HG03378 (cell line): ENCODE measurements around the gene FAM53B.
A peak's percentile ranks its signal among the peaks of the same experiment; 100 is the strongest.

Source experiments
- ATAC-seq: cut with Tn5 transposase; IDR thresholded peaks from one replicate; pipeline ENCODE4 v1.9.1; 2021; ENCODE audit warnings: mild to moderate bottlenecking, moderate library complexity; ENCODE audit not compliant: unreplicated experiment

FAM53B gene

GRCh38 chr10:124742413-124743190 lies 1.6 kb downstream of the FAM53B start:
- ATAC-seq, result no peak

- ATAC-seq, result no peak
Observed at GRCh38 chr10:124741922-124742412, 2.2 kb downstream of the FAM53B start.

- ATAC-seq, result peak; percentile 58
Observed at GRCh38 chr10:124741281-124741921, 2.8 kb downstream of the FAM53B start.

- ATAC-seq, result peak; percentile 21
Observed at GRCh38 chr10:124740369-124741280, 3.6 kb downstream of the FAM53B start.

GRCh38 chr10:124739986-124740368 lies 4.2 kb downstream of the FAM53B start:
- ATAC-seq, result no peak

- no peak for ATAC-seq
Observed at GRCh38 chr10:124739119-124739921, 4.9 kb downstream of the FAM53B start.

GRCh38 chr10:124738441-124738840 lies 5.7 kb downstream of the FAM53B start:
- no peak for ATAC-seq

GRCh38 chr10:124737708-124738107 lies 6.5 kb downstream of the FAM53B start:
- no peak for ATAC-seq

GRCh38 chr10:124737221-124737620 lies 7.0 kb downstream of the FAM53B start:
- ATAC-seq, result no peak

GRCh38 chr10:124736491-124737136 lies 7.6 kb downstream of the FAM53B start:
- no peak for ATAC-seq

- ATAC-seq, result no peak
Observed at GRCh38 chr10:124735491-124736286, 8.5 kb downstream of the FAM53B start.

GRCh38 chr10:124734311-124735166 lies 9.6 kb downstream of the FAM53B start:
- ATAC-seq, result no peak

GRCh38 chr10:124733571-124734245 lies 10.5 kb downstream of the FAM53B start:
- no peak for ATAC-seq

GRCh38 chr10:124732931-124733570 lies 11.1 kb downstream of the FAM53B start:
- ATAC-seq, result peak; percentile 56

- no peak for ATAC-seq
Observed at GRCh38 chr10:124731551-124731950, 12.6 kb downstream of the FAM53B start.

- no peak for ATAC-seq
Observed at GRCh38 chr10:124730790-124731189, 13.4 kb downstream of the FAM53B start.
